ENCODE measurements around the gene FBN2. TPM values are rescaled to one million over a fixed set of nuclear protein-coding genes. Genes with fewer than 3 reads are reported as not detected.

Gene FBN2
- total RNA-seq, 1 experiment from 2014 or later, result 193 TPM

DNA sequence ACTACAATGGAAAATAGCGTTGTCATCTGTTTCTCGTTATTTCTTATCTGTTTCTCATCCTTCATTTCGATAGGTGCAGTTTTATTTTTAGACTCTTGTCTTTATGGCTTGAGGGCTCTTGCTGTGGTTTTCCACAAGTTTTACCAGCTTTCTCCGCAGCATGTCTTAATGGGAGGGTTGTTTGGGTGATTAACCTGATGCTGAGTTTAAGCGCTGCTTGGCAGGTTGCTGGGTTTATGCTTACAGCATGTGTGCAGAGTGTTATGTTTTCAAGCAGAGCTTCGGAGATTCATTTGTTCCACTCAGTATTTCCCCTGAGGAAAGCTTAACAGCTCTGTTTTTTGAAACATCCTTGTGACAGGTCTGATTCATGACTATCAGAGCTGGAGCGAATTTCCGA is 300.5 kb downstream of the FBN2 start:
- POLR2A ChIA-PET, result interaction anchor here (1.1 kb wide), 1 partner anchor 11 kb away, joined by 4 read pairs; no protein-coding TSS in a partner anchor
- Mint-ChIP-seq H3K36me3 (ENCODE audit: insufficient read depth, unreplicated experiment) (no peaks in the 10 kb centered on the region), H3K27me3 (ENCODE audit: insufficient read depth, unreplicated experiment) (no peaks in the 10 kb centered on the region), H3K9me3 (ENCODE audit: unreplicated experiment) (no peaks in the 10 kb centered on the region), H3K27ac (ENCODE audit: low read depth, unreplicated experiment) (no peak overlapping the region), H3K4me3 (ENCODE audit: unreplicated experiment) (no peak overlapping the region), H3K4me1 (ENCODE audit: insufficient read depth, unreplicated experiment) (no peaks in the 10 kb centered on the region)
- TF ChIP-seq, protein P1, sequence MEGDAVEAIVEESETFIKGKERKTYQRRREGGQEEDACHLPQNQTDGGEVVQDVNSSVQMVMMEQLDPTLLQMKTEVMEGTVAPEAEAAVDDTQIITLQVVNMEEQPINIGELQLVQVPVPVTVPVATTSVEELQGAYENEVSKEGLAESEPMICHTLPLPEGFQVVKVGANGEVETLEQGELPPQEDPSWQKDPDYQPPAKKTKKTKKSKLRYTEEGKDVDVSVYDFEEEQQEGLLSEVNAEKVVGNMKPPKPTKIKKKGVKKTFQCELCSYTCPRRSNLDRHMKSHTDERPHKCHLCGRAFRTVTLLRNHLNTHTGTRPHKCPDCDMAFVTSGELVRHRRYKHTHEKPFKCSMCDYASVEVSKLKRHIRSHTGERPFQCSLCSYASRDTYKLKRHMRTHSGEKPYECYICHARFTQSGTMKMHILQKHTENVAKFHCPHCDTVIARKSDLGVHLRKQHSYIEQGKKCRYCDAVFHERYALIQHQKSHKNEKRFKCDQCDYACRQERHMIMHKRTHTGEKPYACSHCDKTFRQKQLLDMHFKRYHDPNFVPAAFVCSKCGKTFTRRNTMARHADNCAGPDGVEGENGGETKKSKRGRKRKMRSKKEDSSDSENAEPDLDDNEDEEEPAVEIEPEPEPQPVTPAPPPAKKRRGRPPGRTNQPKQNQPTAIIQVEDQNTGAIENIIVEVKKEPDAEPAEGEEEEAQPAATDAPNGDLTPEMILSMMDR (IDR thresholded peaks at IDR 0.05; ENCODE audit: unreplicated experiment), result no peak
- intact Hi-C loops (cut with micrococcal nuclease), result no loop called here
- CTCF ChIA-PET, result interaction anchor here (0.9 to 1.1 kb wide), 2 partner anchors 25 to 261 kb away, joined by 3 read pairs; no protein-coding TSS in a partner anchor
- BruUV-seq (replicated peaks), result no TSS peak
- DNase-seq (ENCODE audit: unreplicated experiment), result no peak

DNA sequence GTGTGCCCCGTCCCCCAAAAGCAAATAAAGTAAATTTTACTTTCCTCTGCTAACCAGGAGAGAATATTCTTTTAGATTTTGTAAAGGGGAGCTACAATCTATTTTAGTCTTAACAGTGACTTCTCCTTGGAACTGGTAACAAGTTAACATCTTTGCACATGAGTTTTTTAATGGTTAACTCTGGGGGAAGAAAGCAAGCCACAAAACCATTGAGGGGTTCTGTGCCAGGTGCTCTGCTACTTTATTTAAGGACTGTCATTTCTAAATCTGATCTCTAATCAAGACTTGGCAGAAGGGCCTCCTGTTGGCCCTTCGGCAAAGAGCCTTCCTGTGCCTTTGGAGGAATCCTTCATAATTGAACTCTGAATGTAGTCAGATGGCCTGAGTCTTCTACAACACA is 301.0 kb downstream of the FBN2 start:
- intact Hi-C loops (cut with micrococcal nuclease), result no loop called here

DNA sequence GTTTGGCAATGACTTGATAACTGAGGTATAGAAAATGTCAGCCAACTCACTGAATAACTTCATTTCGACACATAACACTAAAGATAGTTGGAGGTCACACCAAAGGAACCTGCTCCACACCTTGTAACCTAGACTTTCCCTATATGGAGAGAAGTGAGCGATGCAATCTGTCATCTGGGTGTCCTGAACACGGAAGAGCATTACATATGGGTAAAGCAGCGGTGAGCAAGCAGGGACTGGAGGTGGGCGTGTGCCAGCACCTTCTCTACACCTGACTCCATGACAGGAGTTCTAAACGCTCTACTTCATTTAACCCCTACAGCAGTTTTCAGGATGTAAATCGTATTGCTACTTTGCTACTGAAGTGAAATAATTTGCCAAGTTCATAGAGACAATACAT is 301.7 kb downstream of the FBN2 start:
- DNase-seq (ENCODE audit: unreplicated experiment), result no peak
- ChIA-PET CTCF (interaction anchor here (1.1 kb wide), 1 partner anchor 254 kb away, joined by 3 read pairs; no protein-coding TSS in a partner anchor), POLR2A (interaction anchor here (0.6 kb wide), 1 partner anchor 1018 kb away, joined by 3 read pairs; no protein-coding TSS in a partner anchor)
- no peaks in the 10 kb centered on the region for H3K9me3 Mint-ChIP-seq (ENCODE audit: unreplicated experiment)
- intact Hi-C loops (cut with micrococcal nuclease), result no loop called here
- no peak overlapping the region for H3K4me3 Mint-ChIP-seq (ENCODE audit: unreplicated experiment)
- no TSS peak for BruUV-seq (replicated peaks)
- H3K4me1 Mint-ChIP-seq (ENCODE audit: insufficient read depth, unreplicated experiment), result no peaks in the 10 kb centered on the region
- no peak overlapping the region for H3K27ac Mint-ChIP-seq (ENCODE audit: low read depth, unreplicated experiment)
- TF ChIP-seq, protein P1 (IDR thresholded peaks at IDR 0.05; ENCODE audit: unreplicated experiment), result no peak
- H3K36me3 Mint-ChIP-seq (ENCODE audit: insufficient read depth, unreplicated experiment), result no peaks in the 10 kb centered on the region
- H3K27me3 Mint-ChIP-seq (ENCODE audit: insufficient read depth, unreplicated experiment), result no peaks in the 10 kb centered on the region

More for the DNA sequence above, 301.0 kb downstream of the FBN2 start:
- BruUV-seq (replicated peaks), result no TSS peak
- H3K4me3 Mint-ChIP-seq (ENCODE audit: unreplicated experiment), result no peak overlapping the region
- no peak overlapping the region for H3K27ac Mint-ChIP-seq (ENCODE audit: low read depth, unreplicated experiment)
- H3K4me1 Mint-ChIP-seq (ENCODE audit: insufficient read depth, unreplicated experiment), result no peaks in the 10 kb centered on the region
- CTCF ChIA-PET, result interaction anchor here (1.1 kb wide), 1 partner anchor 261 kb away, joined by 3 read pairs; no protein-coding TSS in a partner anchor
- TF ChIP-seq, protein P1 (IDR thresholded peaks at IDR 0.05; ENCODE audit: unreplicated experiment), result no peak
- H3K27me3 Mint-ChIP-seq (ENCODE audit: insufficient read depth, unreplicated experiment), result no peaks in the 10 kb centered on the region
- DNase-seq (ENCODE audit: unreplicated experiment), result no peak
- H3K9me3 Mint-ChIP-seq (ENCODE audit: unreplicated experiment), result no peaks in the 10 kb centered on the region
- H3K36me3 Mint-ChIP-seq (ENCODE audit: insufficient read depth, unreplicated experiment), result no peaks in the 10 kb centered on the region
- POLR2A ChIA-PET, result interaction anchor here (0.6 kb wide), 1 partner anchor 1017 kb away, joined by 3 read pairs; no protein-coding TSS in a partner anchor

DNA sequence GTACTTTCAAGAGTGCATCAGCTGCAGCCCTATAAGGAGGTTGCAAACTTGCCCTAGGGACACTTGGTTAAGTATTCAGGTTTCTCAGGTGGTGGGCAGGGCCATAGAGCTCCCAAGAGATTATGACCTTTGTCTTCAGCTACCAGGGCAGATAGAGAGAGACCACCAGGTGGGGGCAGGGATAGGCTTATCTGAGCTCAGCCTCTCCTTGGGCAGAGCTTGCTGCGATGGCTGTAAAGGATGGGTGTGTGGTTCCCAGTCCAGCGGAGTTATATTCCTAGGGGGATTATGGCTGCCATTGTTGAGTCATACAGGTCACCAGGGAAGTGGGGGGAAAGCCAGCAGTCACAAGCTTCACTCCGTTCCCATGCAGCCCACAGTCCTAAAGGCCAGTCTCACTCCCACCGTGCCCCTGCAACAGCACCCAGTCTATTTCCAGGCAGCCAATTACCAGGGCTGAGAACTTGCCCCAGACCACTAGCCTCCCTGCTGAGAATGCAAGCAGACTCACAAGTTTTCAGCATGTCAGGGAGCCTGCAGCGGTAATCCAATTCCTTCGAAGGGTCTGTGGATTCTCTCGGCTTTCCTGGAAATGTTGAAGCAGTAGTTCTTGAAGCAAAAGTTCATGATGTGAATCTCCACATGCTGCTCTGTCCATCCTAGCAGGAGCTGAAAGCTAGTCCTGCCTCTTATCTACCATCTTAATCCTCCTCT is 303.0 kb downstream of the FBN2 start:
- no peak overlapping the region for H3K4me3 Mint-ChIP-seq (ENCODE audit: unreplicated experiment)
- ChIA-PET POLR2A (no interaction called here), CTCF (interaction anchor here (1.1 to 1.6 kb wide), 2 partner anchors 23 to 256 kb away, joined by 3 read pairs; no protein-coding TSS in a partner anchor)
- no peak overlapping the region for H3K27ac Mint-ChIP-seq (ENCODE audit: low read depth, unreplicated experiment)
- peaks cover 9% of the 10 kb centered on the region for H3K9me3 Mint-ChIP-seq (ENCODE audit: unreplicated experiment)
- BruUV-seq (replicated peaks), result no TSS peak
- H3K4me1 Mint-ChIP-seq (ENCODE audit: insufficient read depth, unreplicated experiment), result no peaks in the 10 kb centered on the region
- no peaks in the 10 kb centered on the region for H3K36me3 Mint-ChIP-seq (ENCODE audit: insufficient read depth, unreplicated experiment)
- intact Hi-C loops (cut with micrococcal nuclease), result no loop called here
- TF ChIP-seq, protein P1 (IDR thresholded peaks at IDR 0.05; ENCODE audit: unreplicated experiment), result no peak
- DNase-seq (ENCODE audit: unreplicated experiment), result no peak
- H3K27me3 Mint-ChIP-seq (ENCODE audit: insufficient read depth, unreplicated experiment), result no peaks in the 10 kb centered on the region
